Skeletal muscle cell (primary cell): ENCODE data around the gene DSP.

Experiments used
- DNase-seq: peaks from one replicate; pipeline ENCODE4 v3.0.0-alpha.2; 2010; ENCODE audit warnings: low read depth
- H3K4me3 ChIP-seq: 2 replicates; pipeline ENCODE4 v1.5.1; 2011; ENCODE audit warnings: low read depth, mild to moderate bottlenecking, control low read depth, low read length, moderate library complexity

The DSP gene, protein sequence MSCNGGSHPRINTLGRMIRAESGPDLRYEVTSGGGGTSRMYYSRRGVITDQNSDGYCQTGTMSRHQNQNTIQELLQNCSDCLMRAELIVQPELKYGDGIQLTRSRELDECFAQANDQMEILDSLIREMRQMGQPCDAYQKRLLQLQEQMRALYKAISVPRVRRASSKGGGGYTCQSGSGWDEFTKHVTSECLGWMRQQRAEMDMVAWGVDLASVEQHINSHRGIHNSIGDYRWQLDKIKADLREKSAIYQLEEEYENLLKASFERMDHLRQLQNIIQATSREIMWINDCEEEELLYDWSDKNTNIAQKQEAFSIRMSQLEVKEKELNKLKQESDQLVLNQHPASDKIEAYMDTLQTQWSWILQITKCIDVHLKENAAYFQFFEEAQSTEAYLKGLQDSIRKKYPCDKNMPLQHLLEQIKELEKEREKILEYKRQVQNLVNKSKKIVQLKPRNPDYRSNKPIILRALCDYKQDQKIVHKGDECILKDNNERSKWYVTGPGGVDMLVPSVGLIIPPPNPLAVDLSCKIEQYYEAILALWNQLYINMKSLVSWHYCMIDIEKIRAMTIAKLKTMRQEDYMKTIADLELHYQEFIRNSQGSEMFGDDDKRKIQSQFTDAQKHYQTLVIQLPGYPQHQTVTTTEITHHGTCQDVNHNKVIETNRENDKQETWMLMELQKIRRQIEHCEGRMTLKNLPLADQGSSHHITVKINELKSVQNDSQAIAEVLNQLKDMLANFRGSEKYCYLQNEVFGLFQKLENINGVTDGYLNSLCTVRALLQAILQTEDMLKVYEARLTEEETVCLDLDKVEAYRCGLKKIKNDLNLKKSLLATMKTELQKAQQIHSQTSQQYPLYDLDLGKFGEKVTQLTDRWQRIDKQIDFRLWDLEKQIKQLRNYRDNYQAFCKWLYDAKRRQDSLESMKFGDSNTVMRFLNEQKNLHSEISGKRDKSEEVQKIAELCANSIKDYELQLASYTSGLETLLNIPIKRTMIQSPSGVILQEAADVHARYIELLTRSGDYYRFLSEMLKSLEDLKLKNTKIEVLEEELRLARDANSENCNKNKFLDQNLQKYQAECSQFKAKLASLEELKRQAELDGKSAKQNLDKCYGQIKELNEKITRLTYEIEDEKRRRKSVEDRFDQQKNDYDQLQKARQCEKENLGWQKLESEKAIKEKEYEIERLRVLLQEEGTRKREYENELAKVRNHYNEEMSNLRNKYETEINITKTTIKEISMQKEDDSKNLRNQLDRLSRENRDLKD (N-terminal part only)

DNA sequence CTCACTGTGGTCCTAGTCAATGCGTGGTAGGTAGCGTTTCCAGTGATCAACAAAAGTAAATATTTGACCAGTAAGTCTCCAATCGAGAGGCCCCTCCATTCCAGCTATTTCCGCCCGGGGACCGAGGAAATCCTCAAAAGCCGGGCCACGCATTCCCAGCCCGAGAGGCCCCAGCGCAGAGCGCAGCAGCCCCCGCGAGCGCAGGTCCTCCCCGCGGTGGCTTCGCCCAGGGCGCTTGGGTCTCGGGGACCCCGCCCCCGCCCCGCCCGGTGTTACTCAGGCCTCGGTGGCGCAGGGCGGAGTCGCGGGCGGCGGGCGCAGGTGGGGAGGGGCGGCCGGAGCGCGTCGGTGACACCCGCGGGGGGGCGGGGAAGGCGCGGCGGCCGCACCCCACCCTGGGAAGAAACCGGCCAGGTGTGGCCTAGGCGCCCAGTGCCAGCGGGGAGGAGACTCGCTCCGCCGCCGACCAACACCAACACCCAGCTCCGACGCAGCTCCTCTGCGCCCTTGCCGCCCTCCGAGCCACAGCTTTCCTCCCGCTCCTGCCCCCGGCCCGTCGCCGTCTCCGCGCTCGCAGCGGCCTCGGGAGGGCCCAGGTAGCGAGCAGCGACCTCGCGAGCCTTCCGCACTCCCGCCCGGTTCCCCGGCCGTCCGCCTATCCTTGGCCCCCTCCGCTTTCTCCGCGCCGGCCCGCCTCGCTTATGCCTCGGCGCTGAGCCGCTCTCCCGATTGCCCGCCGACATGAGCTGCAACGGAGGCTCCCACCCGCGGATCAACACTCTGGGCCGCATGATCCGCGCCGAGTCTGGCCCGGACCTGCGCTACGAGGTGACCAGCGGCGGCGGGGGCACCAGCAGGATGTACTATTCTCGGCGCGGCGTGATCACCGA, at the start of gene DSP:
TSS of gene DSP (plus strand) at position 497 of the 890 bp plus-strand sequence. CDS start at position 742, 245 bp downstream.
- peak within 1 kb of the TSS; percentile 74 for H3K4me3 ChIP-seq
- no peak for DNase-seq

DNA sequence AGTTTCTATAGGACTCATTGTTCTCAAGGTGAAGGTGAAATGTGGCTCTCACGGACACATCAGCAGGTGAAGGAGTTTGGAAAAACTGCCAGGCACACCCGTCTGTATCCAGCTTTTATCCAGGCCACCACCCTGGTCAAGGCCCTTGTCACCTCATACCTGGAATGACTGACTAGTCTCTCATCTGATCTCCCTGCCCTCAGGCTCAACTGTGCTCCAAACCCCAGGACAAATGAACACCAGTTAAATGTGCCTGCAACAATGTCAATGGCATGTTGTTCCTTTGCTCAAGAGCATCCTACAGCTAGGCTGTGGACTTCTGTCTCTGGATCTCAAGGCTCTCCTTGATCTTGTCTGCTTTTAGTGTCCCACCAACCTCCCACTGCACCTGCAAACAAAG, 47.6 kb upstream of the DSP start:
- no peak overlapping the region for H3K4me3 ChIP-seq
- no peak for DNase-seq

DNA sequence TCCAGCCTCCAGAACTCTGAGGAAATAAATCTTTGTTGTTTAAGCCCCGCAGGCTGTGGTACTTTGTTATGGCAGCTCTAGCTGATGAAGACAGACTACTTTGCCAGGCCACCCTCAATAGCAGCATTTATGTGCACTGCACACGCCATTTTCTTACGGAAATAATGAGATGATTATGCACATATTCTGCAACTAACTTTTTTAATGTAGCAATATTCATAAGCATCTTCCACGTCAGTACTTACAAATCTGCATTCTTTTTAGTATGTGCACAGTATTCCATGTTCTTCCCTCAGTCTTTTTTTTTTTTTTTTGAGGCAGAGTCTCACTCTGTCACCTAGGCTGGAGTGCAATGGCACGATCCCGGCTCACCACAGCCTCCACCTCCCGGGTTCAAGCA, 46.8 kb upstream of the DSP start:
- H3K4me3 ChIP-seq: no peak overlapping the region
- DNase-seq: no peak

DNA sequence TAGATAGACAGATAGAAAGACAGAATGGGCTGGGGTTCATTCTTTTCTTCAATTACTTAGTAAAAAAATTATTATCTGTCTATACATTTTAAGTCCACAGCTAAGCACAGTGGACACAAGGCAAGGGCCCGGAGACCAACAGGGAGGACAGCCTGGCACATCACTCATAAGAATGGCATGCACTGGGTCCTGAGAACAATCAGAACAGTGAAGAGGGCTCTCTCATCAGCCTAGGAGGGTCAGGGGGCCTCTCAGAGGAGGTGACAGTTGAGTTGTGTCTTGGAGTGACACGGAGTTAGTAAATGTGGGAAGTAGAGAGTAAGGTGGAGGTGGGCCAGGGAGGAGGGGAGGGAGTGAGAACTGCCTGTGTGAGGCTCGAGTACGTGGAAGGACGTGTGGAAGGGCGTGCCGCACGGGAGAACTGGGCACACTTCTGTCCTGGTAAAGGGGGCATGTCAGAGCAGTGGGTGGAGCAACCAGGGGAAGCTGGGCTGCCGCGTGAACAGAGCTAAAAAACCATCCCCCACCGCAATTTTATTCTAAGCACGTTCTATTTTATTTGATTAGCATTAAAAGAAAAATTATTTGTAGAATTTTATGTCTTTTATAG, 45.1 kb upstream of the DSP start:
- no peak overlapping the region for H3K4me3 ChIP-seq
- no peak for DNase-seq

DNA sequence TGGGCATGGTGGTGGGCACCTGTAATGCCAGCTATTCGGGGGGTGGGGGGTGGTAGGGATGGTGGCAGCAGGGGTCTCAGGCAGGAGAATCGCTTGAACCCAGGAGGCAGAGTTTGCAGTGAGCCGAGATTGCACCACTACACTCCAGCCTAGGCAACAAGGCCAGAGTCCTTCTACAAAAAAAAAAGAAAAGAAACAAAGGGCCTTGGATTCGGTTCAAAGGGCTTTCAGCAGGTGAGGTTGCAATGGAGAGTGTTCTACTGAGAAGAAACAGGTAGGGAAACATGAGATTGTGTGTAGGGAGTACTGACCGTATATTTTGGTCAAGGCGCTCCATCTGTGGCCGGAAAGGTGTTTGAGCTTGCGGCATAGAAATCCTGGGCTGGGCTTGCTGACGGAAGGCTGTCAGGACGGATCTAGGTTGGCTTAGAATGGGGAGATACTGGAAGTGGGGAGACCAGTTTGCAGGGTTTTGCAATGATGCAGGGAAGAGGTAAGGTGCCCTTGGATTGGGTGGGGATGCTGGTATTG, 40.7 kb upstream of the DSP start:
- DNase-seq: no peak
- no peak overlapping the region for H3K4me3 ChIP-seq

DNA sequence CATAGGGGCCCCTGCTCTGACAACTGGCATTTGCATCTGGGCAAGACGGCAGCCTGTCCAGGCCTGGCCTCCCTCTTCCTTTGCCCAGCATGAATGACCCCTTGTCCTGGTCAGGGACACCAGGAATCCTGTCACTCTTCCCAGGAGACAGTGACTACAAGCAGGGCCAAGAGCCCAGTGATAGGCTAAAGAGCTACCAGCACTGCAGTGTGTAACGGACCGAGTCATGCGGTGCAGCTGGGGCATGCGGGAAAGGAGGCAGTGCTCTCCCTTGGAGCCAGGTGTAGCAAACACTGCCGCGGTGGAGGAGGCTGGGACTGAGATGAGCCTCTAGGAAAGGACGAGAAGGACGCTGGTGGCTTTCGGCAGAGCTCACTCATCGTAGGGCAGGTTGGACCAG, 38.7 kb upstream of the DSP start:
- H3K4me3 ChIP-seq: no peak overlapping the region
- DNase-seq: no peak

DNA sequence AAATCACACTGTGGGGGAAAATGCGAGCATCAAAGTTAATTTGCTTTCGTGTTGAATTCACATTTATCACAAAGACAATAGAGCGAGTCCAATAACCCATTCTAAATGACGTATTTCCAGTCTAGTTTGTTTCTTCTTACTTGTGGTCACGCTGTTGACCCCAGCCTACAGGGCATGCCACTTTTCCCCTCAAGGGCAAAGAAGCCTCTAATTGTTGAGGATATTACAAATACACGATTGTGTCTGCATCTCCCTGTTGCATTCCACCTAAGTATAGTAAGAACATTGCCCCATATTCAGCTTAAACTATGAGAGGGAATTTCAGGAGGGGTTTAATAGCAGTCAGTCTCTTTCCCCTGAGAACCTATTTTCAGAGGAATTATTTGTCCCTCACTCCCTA, 37.4 kb upstream of the DSP start:
- no peak overlapping the region for H3K4me3 ChIP-seq
- DNase-seq: no peak

DNA sequence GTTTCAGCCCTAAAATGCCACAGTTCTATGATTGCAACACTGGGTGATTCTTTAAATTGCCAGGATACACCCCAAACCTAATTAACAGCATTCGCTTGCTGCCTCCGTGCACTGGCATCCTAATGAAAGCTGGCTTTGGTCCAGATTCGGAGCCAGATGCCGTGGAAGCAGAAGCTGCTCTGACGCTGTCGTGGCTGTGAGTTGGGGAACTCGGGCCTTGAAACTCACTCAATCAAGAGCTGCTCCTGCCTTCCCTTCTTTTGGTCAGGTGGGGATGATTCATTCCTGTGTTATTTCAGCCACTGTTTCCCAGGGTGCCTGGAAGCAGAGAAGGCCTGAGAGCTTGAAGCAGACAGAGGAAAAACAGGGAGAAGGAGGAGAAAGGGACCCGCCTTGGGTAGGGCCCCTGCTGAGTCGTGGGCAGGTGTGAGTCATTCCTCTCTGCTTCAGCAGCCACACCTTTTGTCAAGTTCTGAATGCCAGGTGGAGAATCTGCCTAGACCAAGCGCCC, 36.2 kb upstream of the DSP start:
- DNase-seq: peak; percentile 36
- H3K4me3 ChIP-seq: no peak overlapping the region

DNA sequence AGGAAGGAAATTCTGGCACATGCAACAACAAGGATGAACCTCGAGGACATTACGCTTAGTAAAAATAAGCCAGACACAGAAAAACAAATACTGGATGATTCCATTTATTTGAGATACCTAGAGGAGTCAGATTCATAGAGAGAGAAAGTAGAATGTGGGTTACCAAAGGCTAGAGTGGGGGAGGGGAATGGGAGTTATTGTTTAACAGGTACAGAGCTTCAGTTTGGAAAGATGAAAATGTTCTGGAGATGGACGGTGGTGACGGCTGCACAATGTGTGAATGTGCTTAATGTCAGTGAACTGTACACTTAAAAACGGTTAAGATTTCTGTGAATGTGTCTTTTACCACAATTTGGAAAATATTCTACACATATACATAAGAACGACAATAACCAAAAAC, 33.9 kb upstream of the DSP start:
- DNase-seq: no peak
- H3K4me3 ChIP-seq: no peak overlapping the region

DNA sequence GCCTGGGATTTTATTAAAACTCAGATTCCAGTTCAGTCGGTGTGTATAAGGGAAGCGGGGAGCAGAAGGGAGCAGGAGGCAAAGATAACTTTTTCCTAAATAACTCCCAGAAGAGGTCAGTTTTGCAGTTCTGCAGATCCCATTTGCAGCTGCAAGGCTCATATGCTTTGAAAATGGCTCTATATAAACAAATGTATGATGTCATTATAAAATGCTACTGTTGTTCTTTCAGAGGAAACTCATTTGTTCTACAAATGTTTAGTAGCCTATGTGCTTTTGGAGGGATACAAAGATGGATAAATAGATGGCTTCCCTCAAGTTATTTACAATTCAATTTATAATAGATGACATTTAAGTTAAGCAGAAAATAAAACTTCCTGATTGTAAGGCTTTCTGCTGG, 29.2 kb upstream of the DSP start:
- no peak overlapping the region for H3K4me3 ChIP-seq
- no peak for DNase-seq

DNA sequence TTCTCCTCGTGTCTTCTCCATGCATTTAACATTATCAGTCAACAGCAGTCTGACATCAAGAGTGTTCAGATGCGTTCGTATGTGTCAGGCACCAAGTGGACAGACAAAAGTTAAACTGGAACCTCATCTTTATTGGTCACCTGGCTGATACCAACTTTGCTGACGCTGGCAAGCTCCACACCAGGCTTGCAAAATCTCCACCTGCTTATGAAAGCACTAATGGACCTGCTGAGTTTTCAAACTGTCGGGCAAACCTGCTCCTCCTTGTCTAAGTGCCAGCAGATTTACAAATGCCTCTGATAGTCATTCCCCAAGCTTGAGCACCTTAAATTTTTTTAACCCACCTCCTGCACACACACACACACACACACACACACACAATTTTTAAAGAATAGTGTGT, 27.9 kb upstream of the DSP start:
- DNase-seq: no peak
- no peak overlapping the region for H3K4me3 ChIP-seq

DNA sequence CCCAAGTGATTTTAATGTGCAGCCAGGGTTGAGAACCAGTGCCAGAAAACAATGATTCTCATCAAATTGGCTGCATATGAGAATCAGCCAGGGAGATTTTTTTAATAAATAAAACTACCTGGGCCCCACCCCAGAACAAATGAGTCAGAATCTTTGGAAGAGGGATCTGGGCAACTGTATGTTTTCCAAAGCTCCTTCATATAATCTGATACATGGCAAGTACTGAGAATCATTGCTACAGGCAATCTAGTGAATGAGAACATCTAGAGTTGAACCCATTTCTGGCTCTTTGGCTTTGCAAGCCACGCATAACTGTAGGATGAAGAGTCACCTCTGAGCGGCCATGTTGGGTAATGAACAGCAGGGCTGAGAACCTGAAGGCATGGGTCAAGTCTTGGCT, 26.1 kb upstream of the DSP start:
- H3K4me3 ChIP-seq: no peak overlapping the region
- DNase-seq: no peak

DNA sequence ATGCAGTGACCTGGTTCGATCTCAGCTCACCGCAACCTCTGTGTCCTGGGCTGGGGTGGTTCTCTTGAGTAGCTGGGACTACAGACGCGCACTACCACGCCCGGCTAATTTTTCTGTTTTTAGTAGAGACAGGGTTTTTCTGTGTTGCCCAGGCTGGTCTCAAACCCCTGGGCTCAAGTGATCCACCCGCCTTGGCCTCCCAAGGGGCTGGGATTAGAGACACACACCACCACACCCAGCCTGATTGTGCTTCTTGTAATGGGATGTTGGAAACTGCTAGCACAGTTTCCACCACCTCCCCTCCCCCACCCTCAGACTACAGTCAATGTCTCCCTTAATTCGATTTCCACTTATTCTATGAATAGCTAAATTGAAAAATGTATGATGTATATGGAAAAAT, 22.6 kb upstream of the DSP start:
- DNase-seq: no peak
- no peak overlapping the region for H3K4me3 ChIP-seq

DNA sequence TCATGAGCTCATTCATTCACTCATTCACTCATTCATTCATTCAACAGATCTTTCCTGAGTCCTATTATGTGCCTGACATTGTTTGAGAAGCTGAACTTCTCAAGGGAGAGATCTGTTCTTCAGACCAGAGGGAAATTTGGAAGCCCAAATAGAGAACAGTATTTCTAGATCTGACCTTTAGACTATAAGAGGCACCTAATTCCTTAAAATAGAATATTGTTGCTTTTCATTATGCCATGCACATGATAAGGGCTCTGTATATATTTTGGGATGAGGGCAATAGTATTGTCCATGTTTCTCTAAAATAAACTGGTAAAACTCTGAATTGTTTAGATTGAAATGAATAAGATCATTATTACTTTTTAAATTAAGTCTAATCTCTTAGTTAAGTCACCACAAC, 18.6 kb upstream of the DSP start:
- DNase-seq: no peak
- H3K4me3 ChIP-seq: no peak overlapping the region

DNA sequence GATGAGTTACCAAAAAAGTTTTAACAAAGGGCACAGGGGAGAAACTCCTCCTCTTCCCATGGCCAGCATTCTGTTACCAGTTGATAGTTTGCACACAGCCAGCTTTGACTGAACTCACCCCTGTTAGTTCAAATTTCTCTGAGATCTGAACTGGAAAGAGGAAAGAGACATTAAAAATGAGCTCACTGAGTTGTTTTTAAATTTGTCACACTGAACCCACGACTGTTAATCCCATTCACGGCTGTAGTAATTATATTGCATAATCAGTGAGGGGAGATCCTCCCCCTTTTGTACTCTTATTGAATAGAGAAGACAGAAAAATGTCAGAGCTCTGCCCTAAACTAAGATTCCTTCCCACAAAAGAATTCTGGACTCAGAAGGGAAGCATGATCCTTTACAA, 17.5 kb upstream of the DSP start:
- no peak for DNase-seq
- no peak overlapping the region for H3K4me3 ChIP-seq

DNA sequence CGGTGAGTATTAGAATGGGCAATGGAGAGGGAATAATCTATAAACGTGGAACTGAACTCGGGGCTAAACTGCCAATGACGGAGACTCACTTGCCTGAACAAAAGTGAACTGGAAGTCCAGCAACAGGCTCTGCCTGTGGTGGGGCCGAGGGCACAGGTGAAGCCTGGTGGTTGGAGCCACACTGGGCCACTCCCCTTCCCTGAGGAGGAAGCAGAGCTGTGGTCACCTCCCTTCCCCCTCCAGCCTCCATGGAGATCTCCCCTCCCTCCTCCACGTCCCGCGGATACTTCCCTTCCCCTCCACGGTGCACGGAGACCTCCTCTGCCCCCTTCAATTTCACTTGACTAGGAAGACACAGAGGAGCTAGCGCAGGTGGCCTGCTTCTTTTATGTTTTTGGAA, 14.7 kb upstream of the DSP start:
- DNase-seq: no peak
- H3K4me3 ChIP-seq: no peak overlapping the region

DNA sequence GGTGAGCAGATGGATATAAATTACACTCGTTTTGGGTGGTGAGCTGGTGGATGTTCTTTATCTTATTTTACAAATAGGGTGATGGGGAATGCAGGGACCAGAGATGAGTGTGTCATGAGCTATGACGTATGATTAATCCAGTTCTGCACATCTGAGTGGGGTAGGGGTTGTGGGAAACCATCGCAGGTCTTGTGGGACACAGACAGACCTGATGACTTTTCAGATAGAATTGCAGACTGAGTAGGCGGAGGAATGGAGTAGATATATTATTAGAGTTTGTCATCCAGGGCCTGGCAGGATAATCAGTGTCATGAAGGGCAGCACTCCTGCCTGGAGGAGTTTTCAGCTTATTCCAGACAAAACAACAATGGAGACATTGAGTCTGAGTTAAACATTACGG, 12.9 kb upstream of the DSP start:
- H3K4me3 ChIP-seq: no peak overlapping the region
- peak; percentile 92 for DNase-seq

DNA sequence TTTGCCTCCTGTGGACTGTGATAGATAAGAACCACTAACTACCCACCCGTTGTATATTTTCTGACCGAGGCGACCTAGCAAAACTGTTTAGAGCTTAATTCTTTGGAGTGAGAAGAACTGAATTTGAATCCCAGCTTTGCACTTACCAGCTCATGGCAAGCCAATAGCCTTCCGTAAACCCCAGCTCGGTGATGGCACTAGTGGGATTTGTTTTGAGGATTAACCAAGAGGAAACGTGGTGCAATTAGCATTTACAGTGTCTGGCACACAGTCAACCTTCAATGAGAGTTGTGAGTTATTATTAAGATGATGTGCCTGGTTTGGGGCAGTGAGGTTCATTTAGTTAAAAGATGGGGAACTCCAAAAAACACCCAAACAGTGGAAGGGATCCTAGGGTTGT, 12.3 kb upstream of the DSP start:
- H3K4me3 ChIP-seq: no peak overlapping the region
- DNase-seq: no peak
